Caco-2 (cell line): ENCODE data around the gene CCDC184. TPM values are rescaled to one million over a fixed set of nuclear protein-coding genes. Genes with fewer than 3 reads are reported as not detected.

ENCODE experiments used
- BruUV-seq: library from RNA; stranded (reverse); fragments of 400-500 nt; replicated peaks from 2 replicates; lab custom pipeline; 2021; lab: Mats Ljungman, UMichigan
- CTCF ChIA-PET: fragments of 300-600 bp; sonication (Branson Sonifier 250); formaldehyde crosslinking; loops from one replicate; lab custom pipeline; 2022; ENCODE audit warnings: antibody characterized with exemption; lab: Charles Lee
- POLR2A ChIA-PET: fragments of 300-600 bp; sonication (Branson Sonifier 250); formaldehyde crosslinking; loops from one replicate; lab custom pipeline; 2022; ENCODE audit warnings: antibody characterized with exemption; lab: Charles Lee
- DNase-seq, 2 experiments: peaks; one replicate each; pipeline versions ENCODE4 v3.0.0 to v3.0.0-alpha.2; 2020 to 2022
- H3K27me3 ChIP-seq: replicated peaks from 2 replicates; pipeline ENCODE4 v1.6.0; 2011; ENCODE audit warnings: low read length; ENCODE audit not compliant: control insufficient read depth, insufficient read depth
- H3K36me3 ChIP-seq: 2 replicates; pipeline ENCODE4 v1.5.1; 2011; ENCODE audit warnings: low read length; ENCODE audit not compliant: control insufficient read depth, insufficient read depth
- H3K4me1 ChIP-seq: fragments of 250-450 bp; sonication (Bioruptor Pico); 2 replicates; pipeline ENCODE4 v1.5.1; 2020; ENCODE audit warnings: mild to moderate bottlenecking
- H3K4me3 ChIP-seq: 2 replicates; pipeline ENCODE4 v1.5.1; 2011; ENCODE audit warnings: low read depth, mild to moderate bottlenecking, control low read depth, low read length
- H3K9me3 ChIP-seq: fragments of 250-450 bp; sonication (Bioruptor Pico); 2 replicates; pipeline ENCODE4 v1.5.1; 2020; ENCODE audit warnings: mild to moderate bottlenecking, moderate library complexity
- H3K27ac Mint-ChIP-seq: one replicate; pipeline ENCODE4 v1.8.0; 2022; ENCODE audit warnings: mixed read lengths; ENCODE audit not compliant: unreplicated experiment
- H3K27me3 Mint-ChIP-seq: one replicate; pipeline ENCODE4 v1.8.0; 2022; ENCODE audit warnings: mixed read lengths; ENCODE audit not compliant: insufficient read depth, unreplicated experiment
- H3K36me3 Mint-ChIP-seq: one replicate; pipeline ENCODE4 v1.8.0; 2022; ENCODE audit warnings: mild to moderate bottlenecking, mixed read lengths; ENCODE audit not compliant: insufficient read depth, unreplicated experiment
- H3K4me1 Mint-ChIP-seq: one replicate; pipeline ENCODE4 v1.8.0; 2022; ENCODE audit warnings: low read depth, mixed read lengths; ENCODE audit not compliant: unreplicated experiment
- H3K4me3 Mint-ChIP-seq: one replicate; pipeline ENCODE4 v1.8.0; 2022; ENCODE audit warnings: mild to moderate bottlenecking, moderate library complexity, mixed read lengths; ENCODE audit not compliant: unreplicated experiment
- H3K9me3 Mint-ChIP-seq: one replicate; pipeline ENCODE4 v1.8.0; 2022; ENCODE audit warnings: mixed read lengths; ENCODE audit not compliant: unreplicated experiment
- CTCF ChIP-seq, 2 experiments: fragments of 200-600 bp in 1 of 2; IDR thresholded peaks; 1 replicate in 1 of 2; 2 replicates in 1 of 2; pipeline versions ENCODE4 v1.5.1 to v1.8.0; 2011 to 2022; ENCODE audit warnings: antibody characterized with exemption in 1 of 2, control low read depth in 1 of 2, inconsistent platforms in 1 of 2, low read depth in 1 of 2, low read length in 1 of 2, mild to moderate bottlenecking in 1 of 2, moderate library complexity in 1 of 2; ENCODE audit not compliant: insufficient read depth in 1 of 2, severe bottlenecking in 1 of 2, unreplicated experiment in 1 of 2
- intact Hi-C: fragments of 100-400 bp; cut with micrococcal nuclease; formaldehyde crosslinking; loops from one replicate; pipeline ENCODE4 v1.10.0; 2022; ENCODE audit not compliant: unreplicated experiment
- total RNA-seq: library from RNA; stranded (reverse); gene quantifications from 2 replicates; pipeline ENCODE4 v1.2.3, GENCODE V29; 2022

CCDC184 gene
- total RNA-seq, 1 experiment from 2014 or later: 1.0 TPM

GRCh38 chr12:48183876-48184548, 568 bp downstream of the CCDC184 start:
- TF ChIP-seq CTCF (IDR thresholded peaks at IDR 0.05; ENCODE audit: insufficient read depth in 1 of 2, low read depth in 1 of 2, low read length in 1 of 2, severe bottlenecking in 1 of 2, unreplicated experiment in 1 of 2): no peak
- peaks cover 15% of the 10 kb centered on the region for H3K4me1 Mint-ChIP-seq
- no peaks in the 10 kb centered on the region for H3K36me3 ChIP-seq
- no peaks in the 10 kb centered on the region for H3K9me3 ChIP-seq
- ChIA-PET POLR2A (interaction anchor here (0.6 to 1.6 kb wide), 2 partner anchors 13 to 62 kb away, joined by 3 to 5 read pairs; no protein-coding TSS in a partner anchor), CTCF (interaction anchor here (0.6 to 1.3 kb wide), 3 partner anchors 27 to 266 kb away, joined by 3 to 5 read pairs (median 4); partner anchors contain the start of gene ASB8)
- peak overlapping the region; percentile 77 for H3K4me3 Mint-ChIP-seq
- H3K27me3 Mint-ChIP-seq: peaks cover 13% of the 10 kb centered on the region
- intact Hi-C loops: loop anchor here (1.0 to 2.0 kb wide), 2 partner anchors 27 to 270 kb away; partner anchors contain the start of gene ASB8
- peaks cover 6% of the 10 kb centered on the region for H3K4me1 ChIP-seq
- no peak overlapping the region for H3K27ac Mint-ChIP-seq
- no peaks in the 10 kb centered on the region for H3K36me3 Mint-ChIP-seq
- H3K9me3 Mint-ChIP-seq: no peaks in the 10 kb centered on the region
- no peak for DNase-seq
- BruUV-seq: no TSS peak
- H3K4me3 ChIP-seq: peak overlapping the region; percentile 63
- no peaks in the 10 kb centered on the region for H3K27me3 ChIP-seq

GRCh38 chr12:48184549-48184922, 1.1 kb downstream of the CCDC184 start:
- peaks cover 11% of the 10 kb centered on the region for H3K27me3 Mint-ChIP-seq
- H3K9me3 Mint-ChIP-seq: no peaks in the 10 kb centered on the region
- peak overlapping the region; percentile 18 for H3K4me3 Mint-ChIP-seq
- no peaks in the 10 kb centered on the region for H3K36me3 Mint-ChIP-seq
- H3K27ac Mint-ChIP-seq: no peak overlapping the region
- intact Hi-C loops: no loop called here
- no peak for DNase-seq
- H3K36me3 ChIP-seq: no peaks in the 10 kb centered on the region
- POLR2A ChIA-PET: no interaction called here
- H3K4me1 Mint-ChIP-seq: peaks cover 15% of the 10 kb centered on the region
- no TSS peak for BruUV-seq
- no peaks in the 10 kb centered on the region for H3K27me3 ChIP-seq
- no peak for TF ChIP-seq CTCF (IDR thresholded peaks at IDR 0.05; ENCODE audit: insufficient read depth in 1 of 2, low read depth in 1 of 2, low read length in 1 of 2, severe bottlenecking in 1 of 2, unreplicated experiment in 1 of 2)
- H3K4me1 ChIP-seq: peaks cover 6% of the 10 kb centered on the region
- no peak overlapping the region for H3K4me3 ChIP-seq
- CTCF ChIA-PET: interaction anchor here (0.6 kb wide), 1 partner anchor 86 kb away, joined by 5 read pairs; no protein-coding TSS in a partner anchor
- no peaks in the 10 kb centered on the region for H3K9me3 ChIP-seq

GRCh38 chr12:48185181-48185919, 1.9 kb downstream of the CCDC184 start:
- Histone ChIP-seq H3K27me3 (no peaks in the 10 kb centered on the region), H3K36me3 (no peaks in the 10 kb centered on the region), H3K9me3 (no peaks in the 10 kb centered on the region), H3K4me3 (no peak overlapping the region), H3K4me1 (peaks cover 10% of the 10 kb centered on the region)
- intact Hi-C loops: no loop called here
- Mint-ChIP-seq H3K36me3 (no peaks in the 10 kb centered on the region), H3K4me1 (peaks cover 22% of the 10 kb centered on the region), H3K4me3 (peak overlapping the region; percentile 18), H3K27ac (no peak overlapping the region), H3K27me3 (peaks cover 10% of the 10 kb centered on the region), H3K9me3 (no peaks in the 10 kb centered on the region)
- DNase-seq: no peak
- BruUV-seq: no TSS peak
- POLR2A ChIA-PET: interaction anchor here (0.6 kb wide), 1 partner anchor 220 kb away, joined by 3 read pairs; no protein-coding TSS in a partner anchor
- TF ChIP-seq CTCF (IDR thresholded peaks at IDR 0.05; ENCODE audit: insufficient read depth in 1 of 2, low read depth in 1 of 2, low read length in 1 of 2, severe bottlenecking in 1 of 2, unreplicated experiment in 1 of 2): no peak
- CTCF ChIA-PET: no interaction called here
